Gastroesophageal sphincter (tissue), 4 donors: Measurements from ENCODE around the gene NANOS2. TPM values are rescaled to one million over a fixed set of nuclear protein-coding genes. Genes with fewer than 3 reads are reported as not detected.
A peak's percentile ranks its signal among the peaks of the same experiment; 100 is the strongest.

Experiments
- ATAC-seq: fragments of 150-250 bp; one replicate; pipeline ENCODE4 v1.9.1; 2016; ENCODE audit warnings: mild to moderate bottlenecking, moderate library complexity
- H3K27ac ChIP-seq, 4 donors: fragments of 200-600 bp; sonication (generic) in 3 of 4; 1 replicate in 3 of 4; 2 replicates in 1 of 4; pipeline ENCODE4 v1.5.1; 2016 to 2019
- H3K27me3 ChIP-seq: fragments of 200-600 bp; sonication (generic); one replicate; pipeline ENCODE4 v1.5.1; 2019
- H3K36me3 ChIP-seq, 2 donors: fragments of 200-600 bp; sonication (generic); one replicate each; pipeline ENCODE4 v1.5.1; 2019; ENCODE audit warnings: control low read depth in 1 of 2
- H3K4me1 ChIP-seq, 3 donors: fragments of 200-600 bp; sonication (generic); 1 replicate in 2 of 3; 2 replicates in 1 of 3; pipeline ENCODE4 v1.5.1; 2016 to 2019; ENCODE audit warnings: control low read depth in 2 of 3
- H3K4me3 ChIP-seq, 2 donors: fragments of 200-600 bp; sonication (generic); one replicate each; pipeline ENCODE4 v1.5.1; 2019; ENCODE audit warnings: mild to moderate bottlenecking in 1 of 2, moderate library complexity in 1 of 2
- H3K9me3 ChIP-seq, 3 donors: fragments of 200-600 bp; sonication (generic); one replicate each; pipeline ENCODE4 v1.5.1; 2017 to 2019; ENCODE audit warnings: control low read depth in 2 of 3
- EP300 ChIP-seq: sonication (generic); formaldehyde crosslinking; IDR thresholded peaks from one replicate; pipeline ENCODE4 v1.6.1; 2017; ENCODE audit warnings: antibody characterized with exemption, mild to moderate bottlenecking
- POLR2A ChIP-seq, 2 donors: fragments of 450-650 bp; IDR thresholded peaks; one replicate each; pipeline ENCODE4 v1.6.1; 2017; ENCODE audit warnings: antibody characterized with exemption in 2 of 2, mild to moderate bottlenecking in 2 of 2, moderate library complexity in 1 of 2
- POLR2AphosphoS5 ChIP-seq: sonication (generic); formaldehyde crosslinking; IDR thresholded peaks from one replicate; pipeline ENCODE4 v1.6.1; 2017; ENCODE audit warnings: antibody characterized with exemption
- whole genome bisulfite sequencing, 2 donors: methylation state at CpG; one replicate each; pipeline ENCODE4 v1.1.5; 2018; ENCODE audit warnings: low coverage in 1 of 2; 5-methylcytosine and 5-hydroxymethylcytosine counted together
- total RNA-seq, 4 donors: library from RNA; depleted of rRNA; stranded (reverse); fragments of >200 nt; gene quantifications; one replicate each; pipeline ENCODE4 v1.1.0, GENCODE V29; 2016
- TF ChIP-seq, protein P1 (sequence below), 4 experiments: fragments of 200-600 bp in 2 of 4; fragments of 450-650 bp in 2 of 4; sonication (generic) in 1 of 4; IDR thresholded peaks; one replicate each; pipeline ENCODE4 v1.5.1; 2017 to 2019; ENCODE audit warnings: antibody characterized with exemption in 4 of 4, mild to moderate bottlenecking in 2 of 4, moderate library complexity in 2 of 4

The NANOS2 gene
- total RNA-seq, 4 donors from 2014 or later = not detected

DNA sequence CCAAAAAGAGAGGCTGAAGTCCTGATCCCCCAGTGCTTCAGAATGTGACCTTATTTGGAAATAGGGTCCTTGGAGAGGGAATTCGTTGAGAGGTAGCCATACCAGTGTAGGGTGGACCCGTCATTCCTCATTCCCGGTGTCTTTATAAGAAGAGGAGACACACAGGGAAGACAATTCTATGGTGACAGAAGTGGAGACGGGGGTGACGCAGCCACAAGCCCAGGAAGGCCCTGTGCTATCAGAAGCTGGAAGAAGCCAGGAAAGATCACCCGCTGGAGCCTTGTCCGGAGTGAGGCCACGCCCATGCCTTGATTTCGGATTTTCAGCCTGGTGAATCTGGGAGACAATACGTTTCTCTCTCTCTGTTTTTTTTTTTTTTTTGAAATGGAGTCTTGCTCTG is 9.6 kb downstream of the NANOS2 start:
- WGBS, 2 donors = 53 to 69% methylated on average over 7 to 10 of the region's 10 CpGs
- TF ChIP-seq POLR2AphosphoS5 (no peak), EP300 (no peak), POLR2A (IDR thresholded peaks at IDR 0.05) (no peak)
- TF ChIP-seq, protein P1, sequence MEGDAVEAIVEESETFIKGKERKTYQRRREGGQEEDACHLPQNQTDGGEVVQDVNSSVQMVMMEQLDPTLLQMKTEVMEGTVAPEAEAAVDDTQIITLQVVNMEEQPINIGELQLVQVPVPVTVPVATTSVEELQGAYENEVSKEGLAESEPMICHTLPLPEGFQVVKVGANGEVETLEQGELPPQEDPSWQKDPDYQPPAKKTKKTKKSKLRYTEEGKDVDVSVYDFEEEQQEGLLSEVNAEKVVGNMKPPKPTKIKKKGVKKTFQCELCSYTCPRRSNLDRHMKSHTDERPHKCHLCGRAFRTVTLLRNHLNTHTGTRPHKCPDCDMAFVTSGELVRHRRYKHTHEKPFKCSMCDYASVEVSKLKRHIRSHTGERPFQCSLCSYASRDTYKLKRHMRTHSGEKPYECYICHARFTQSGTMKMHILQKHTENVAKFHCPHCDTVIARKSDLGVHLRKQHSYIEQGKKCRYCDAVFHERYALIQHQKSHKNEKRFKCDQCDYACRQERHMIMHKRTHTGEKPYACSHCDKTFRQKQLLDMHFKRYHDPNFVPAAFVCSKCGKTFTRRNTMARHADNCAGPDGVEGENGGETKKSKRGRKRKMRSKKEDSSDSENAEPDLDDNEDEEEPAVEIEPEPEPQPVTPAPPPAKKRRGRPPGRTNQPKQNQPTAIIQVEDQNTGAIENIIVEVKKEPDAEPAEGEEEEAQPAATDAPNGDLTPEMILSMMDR (IDR thresholded peaks at IDR 0.05) = no peak
- H3K4me3 ChIP-seq = no peak overlapping the region
- H3K27ac ChIP-seq = no peak overlapping the region
- no peaks in the 10 kb centered on the region for H3K36me3 ChIP-seq
- H3K4me1 ChIP-seq = peaks cover 0 to 28% (median 8%) of the 10 kb centered on the region in 3 donors
- H3K9me3 ChIP-seq = no peaks in the 10 kb centered on the region
- no peak for ATAC-seq
- H3K27me3 ChIP-seq = peaks cover 12% of the 10 kb centered on the region

DNA sequence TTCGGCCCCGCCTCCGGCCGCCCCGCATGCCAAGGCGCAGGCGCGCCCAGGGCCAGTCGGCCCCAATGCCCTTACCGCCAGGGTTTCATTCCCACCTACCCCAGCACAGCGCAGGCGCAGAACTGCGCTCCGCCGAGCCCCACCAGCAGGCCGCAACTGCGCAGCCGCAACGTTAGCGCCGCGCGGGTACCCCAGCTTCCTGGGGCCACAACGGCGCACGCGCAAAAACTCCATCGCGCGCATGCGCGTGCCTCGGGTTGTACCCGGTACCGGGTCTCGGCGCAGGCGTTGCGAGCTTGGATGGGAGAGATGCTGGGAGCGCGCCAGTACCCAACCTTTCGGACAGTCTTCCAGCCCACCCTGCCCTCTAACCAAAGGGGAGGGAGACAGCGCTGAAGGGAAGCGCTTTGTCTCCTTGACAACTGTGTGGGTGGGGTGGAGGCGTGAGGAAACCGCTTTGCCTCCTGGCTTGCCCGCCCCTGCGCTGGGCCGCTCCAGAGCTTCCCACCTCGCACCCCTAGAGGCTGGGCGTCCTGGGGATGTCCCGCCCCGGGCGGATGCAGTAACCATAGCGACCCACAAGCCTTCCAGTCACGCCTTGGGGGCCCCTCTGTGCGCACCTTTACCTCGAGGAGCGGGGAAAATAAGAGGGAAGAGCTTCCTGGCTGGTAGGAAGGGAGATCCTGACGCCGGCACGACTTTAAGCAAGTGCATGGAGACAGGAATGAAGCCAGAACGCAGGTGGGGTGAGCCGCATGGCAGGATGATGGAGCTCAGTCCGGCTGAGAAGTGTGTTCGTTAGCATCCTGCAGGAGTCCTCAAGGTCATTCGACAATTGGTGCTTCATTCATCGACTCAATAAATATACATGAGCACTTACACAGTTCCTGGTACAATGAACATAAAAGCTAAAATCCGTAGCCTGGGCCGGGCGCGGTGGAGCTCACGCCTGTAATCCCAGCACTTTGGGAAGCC is 11.6 kb downstream of the NANOS2 start:
- TF ChIP-seq, protein P1 (IDR thresholded peaks at IDR 0.05) = peak in 2 of 4 experiments; percentile 23 to 26
- TF ChIP-seq EP300 (no peak), POLR2A (IDR thresholded peaks at IDR 0.05) (peak; percentile 51 to 54), POLR2AphosphoS5 (peak; percentile 34)
- WGBS, 2 donors = 5% methylated on average over 10 of the region's 73 CpGs; no CpG with 5 or more reads in 1 of the 2 donors

DNA sequence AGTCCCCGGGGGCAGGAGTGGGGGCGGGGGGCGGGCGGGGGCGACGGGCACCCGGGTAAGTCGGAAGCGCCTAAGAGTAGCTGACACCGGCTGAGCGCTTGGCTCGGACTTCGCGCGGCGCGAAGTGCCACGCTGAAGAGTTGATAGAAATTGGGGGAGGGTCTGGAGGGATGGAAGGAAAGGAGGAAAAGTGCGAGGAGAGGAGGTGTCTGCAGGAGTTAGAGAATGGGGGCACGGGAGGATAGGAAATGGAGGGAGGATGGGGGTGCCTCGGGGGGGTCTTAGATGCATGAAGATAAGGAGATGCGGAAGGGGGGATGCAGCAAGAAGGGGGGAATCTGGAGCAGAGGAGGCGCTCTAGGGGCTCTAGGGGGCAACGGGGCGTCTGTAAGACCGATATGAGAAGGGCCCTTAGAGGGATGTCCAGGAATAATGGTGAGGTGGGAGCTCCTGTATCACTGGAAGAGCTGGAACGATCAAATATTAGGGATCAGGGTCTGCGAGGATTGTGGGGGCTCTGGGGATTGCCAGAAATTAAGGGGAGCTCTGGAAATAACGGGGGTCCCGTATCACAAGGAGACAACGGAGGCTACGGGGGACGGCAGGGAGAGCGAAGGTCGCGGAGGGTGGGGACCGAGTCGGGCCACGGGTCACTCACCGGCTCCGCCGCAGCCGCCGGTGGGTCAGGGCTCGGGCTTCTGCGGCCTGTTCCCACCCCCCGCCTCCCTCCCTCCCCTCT is 12.5 kb downstream of the NANOS2 start, which contains the start of gene MYPOP:
MYPOP (minus strand) TSS at position 702 of the 739 bp plus-strand sequence. CDS start 840 bp downstream, outside the sequence.
- WGBS, 2 donors = 1 to 2% methylated on average over 16 to 20 of the region's 47 CpGs
- Histone ChIP-seq H3K9me3 (no peaks in the 10 kb centered on the region), H3K27ac (peak within 1 kb of the TSS; percentile 31 to 88 (median 82)), H3K36me3 (peaks cover 0 to 27% of the 10 kb centered on the region in 2 donors), H3K4me1 (peaks cover 0 to 29% (median 8%) of the 10 kb centered on the region in 3 donors), H3K27me3 (peaks cover 12% of the 10 kb centered on the region), H3K4me3 (peak within 1 kb of the TSS; percentile 74 to 80)
- TF ChIP-seq POLR2A (IDR thresholded peaks at IDR 0.05) (no peak), EP300 (no peak), POLR2AphosphoS5 (no peak)
- TF ChIP-seq, protein P1 (IDR thresholded peaks at IDR 0.05) = no peak
- no peak for ATAC-seq

More for the DNA sequence above, 11.6 kb downstream of the NANOS2 start:
- peak; percentile 98 for ATAC-seq
- Histone ChIP-seq H3K9me3 (no peaks in the 10 kb centered on the region), H3K36me3 (peaks cover 0 to 19% of the 10 kb centered on the region in 2 donors), H3K4me1 (peaks cover 0 to 29% (median 8%) of the 10 kb centered on the region in 3 donors), H3K27me3 (peaks cover 12% of the 10 kb centered on the region), H3K4me3 (peak overlapping the region; percentile 74 to 80), H3K27ac (peak overlapping the region; percentile 31 to 88 (median 82))

DNA sequence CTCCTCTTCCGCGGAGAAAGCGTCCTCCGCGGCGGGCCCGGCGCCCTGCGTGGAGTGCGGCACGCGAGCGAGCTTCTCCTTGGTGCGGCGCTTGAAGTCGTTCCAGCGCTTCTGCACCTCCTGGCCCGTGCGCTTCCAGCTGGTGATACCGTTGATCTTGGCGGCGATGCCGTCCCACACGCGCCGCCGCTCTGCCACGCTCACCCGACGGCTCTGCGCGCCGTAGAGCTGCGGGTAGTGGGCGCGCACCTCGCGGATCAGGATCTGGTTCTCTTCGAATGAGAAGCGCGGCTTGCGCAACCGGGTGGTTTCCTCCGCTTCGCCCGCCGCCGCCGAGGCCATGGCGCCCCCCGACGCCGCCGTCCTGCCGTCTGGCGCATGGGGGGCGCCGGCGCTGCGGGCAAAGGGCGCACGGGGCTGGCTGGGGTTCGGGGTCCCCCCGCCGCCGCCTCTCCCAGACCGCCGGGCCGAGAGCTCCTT is 13.1 kb downstream of the NANOS2 start:
- TF ChIP-seq, protein P1 (IDR thresholded peaks at IDR 0.05) = peak in 1 of 4 experiments; percentile 11
- no peak for TF ChIP-seq EP300
- H3K4me1 ChIP-seq = peaks cover 0 to 29% (median 8%) of the 10 kb centered on the region in 3 donors
- H3K4me3 ChIP-seq = peak overlapping the region; percentile 74 to 80
- H3K36me3 ChIP-seq = peaks cover 0 to 30% of the 10 kb centered on the region in 2 donors
- peaks cover 6% of the 10 kb centered on the region for H3K27me3 ChIP-seq
- ATAC-seq = no peak
- no peaks in the 10 kb centered on the region for H3K9me3 ChIP-seq
- H3K27ac ChIP-seq = peak overlapping the region in 2 of 4 donors; percentile 77 to 88
- no CpG with 5 or more reads among the region's 69 CpGs for WGBS, 2 donors
